BLaER1 treated with 17β-estradiol and CSF1 and Interleukin-3, amounts not matched to agents 10 nM and 100 nM (cell line): Measurements from ENCODE around the gene KCNJ11.
"Not testable (repeated sequence)": the region's sequence is repeated elsewhere in the genome, so short reads cannot be mapped to it uniquely, and the experiment has no call there.

Experiments used
- H3K27ac ChIP-seq, 11 experiments: shearing (Covaris generic); formaldehyde crosslinking; 2 replicates each; pipeline ENCODE4 v1.8.1; 2022
- H3K27me3 ChIP-seq, 11 experiments: shearing (Covaris generic); formaldehyde crosslinking; 2 replicates each; pipeline ENCODE4 v1.8.1; 2022
- H3K36me3 ChIP-seq, 11 experiments: shearing (Covaris generic); formaldehyde crosslinking; 2 replicates each; pipeline ENCODE4 v1.8.1; 2022
- H3K4me1 ChIP-seq, 10 experiments: shearing (Covaris generic); formaldehyde crosslinking; 2 replicates each; pipeline ENCODE4 v1.8.1; 2022
- H3K4me2 ChIP-seq, 11 experiments: shearing (Covaris generic); formaldehyde crosslinking; 2 replicates each; pipeline ENCODE4 v1.8.1; 2022
- H3K4me3 ChIP-seq, 10 experiments: shearing (Covaris generic); formaldehyde crosslinking; 2 replicates each; pipeline ENCODE4 v1.8.1; 2022
- H3K9ac ChIP-seq, 11 experiments: shearing (Covaris generic); formaldehyde crosslinking; 2 replicates each; pipeline ENCODE4 v1.8.1; 2022
- H3K9me3 ChIP-seq, 11 experiments: shearing (Covaris generic); formaldehyde crosslinking; replicated peaks in 1 of 11; 2 replicates each; pipeline ENCODE4 v1.8.1; 2022
- H4K20me1 ChIP-seq, 11 experiments: shearing (Covaris generic); formaldehyde crosslinking; 2 replicates each; pipeline ENCODE4 v1.8.1; 2022
- Cebpa-rat ChIP-seq, 11 experiments: shearing (Covaris generic); IDR thresholded peaks; 2 replicates each; pipeline ENCODE4 v1.8.1; 2022

Gene KCNJ11

GRCh38 chr11:17388609-17389210 is at the start of gene KCNJ11:
Gene KCNJ11, minus strand, starts transcription at chr11:17388659. Its CDS starts 568 bp downstream, at chr11:17388091.
- TF ChIP-seq Cebpa-rat (IDR thresholded peaks at IDR 0.05): no peak
- no peaks in the 10 kb centered on the region for H3K36me3 ChIP-seq
- peak within 1 kb of the TSS; percentile 59 to 72 (median 64) for H3K4me3 ChIP-seq
- peak within 1 kb of the TSS in 7 of 11 experiments; percentile 24 to 69 (median 54); a peak in 10 of 22 replicates for H3K27ac ChIP-seq
- peak within 1 kb of the TSS; percentile 50 to 80 (median 69) for H3K9ac ChIP-seq
- peaks cover 2 to 74% (median 64%) of the 10 kb centered on the region in 10 experiments; a peak in 17 of 20 replicates for H3K4me1 ChIP-seq
- peak within 1 kb of the TSS; percentile 90 to 96 (median 92) for H3K4me2 ChIP-seq
- H3K27me3 ChIP-seq: peaks cover 0 to 14% (median 0%) of the 10 kb centered on the region in 11 experiments; a peak in 10 of 22 replicates
- peaks cover 0 to 16% (median 0%) of the 10 kb centered on the region in 11 experiments; a peak in 4 of 22 replicates for H4K20me1 ChIP-seq
- no peaks in the 10 kb centered on the region for H3K9me3 ChIP-seq

GRCh38 chr11:17437366-17437765 is 48.9 kb upstream of the KCNJ11 start:
- Histone ChIP-seq H3K9me3 (peaks cover 0 to 12% (median 11%) of the 10 kb centered on the region in 11 experiments; a peak in 15 of 22 replicates), H3K4me2 (peak overlapping the region in 10 of 11 experiments; percentile 12 to 89 (median 82); a peak in 16 of 22 replicates), H3K9ac (no peak overlapping the region), H3K4me1 (peaks cover 22 to 82% (median 72%) of the 10 kb centered on the region in 10 experiments), H3K27me3 (no peaks in the 10 kb centered on the region), H3K4me3 (no peak overlapping the region), H4K20me1 (no peaks in the 10 kb centered on the region), H3K27ac (peak overlapping the region in 2 of 11 experiments; percentile 5 to 22; a peak in 1 of 22 replicates), H3K36me3 (no peaks in the 10 kb centered on the region)
- no peak for TF ChIP-seq Cebpa-rat (IDR thresholded peaks at IDR 0.05)

GRCh38 chr11:17434108-17434507 is 45.6 kb upstream of the KCNJ11 start:
- TF ChIP-seq Cebpa-rat (IDR thresholded peaks at IDR 0.05): no peak
- no peaks in the 10 kb centered on the region for H3K36me3 ChIP-seq
- H3K27me3 ChIP-seq: no peaks in the 10 kb centered on the region
- H3K4me2 ChIP-seq: peak overlapping the region in 8 of 11 experiments; percentile 15 to 93 (median 87); a peak in 15 of 22 replicates
- H3K9me3 ChIP-seq: no peaks in the 10 kb centered on the region
- H3K4me3 ChIP-seq: no peak overlapping the region
- peaks cover 40 to 99% (median 90%) of the 10 kb centered on the region in 10 experiments for H3K4me1 ChIP-seq
- peak overlapping the region in 3 of 11 experiments; percentile 17 to 91 (median 89); a peak in 2 of 22 replicates for H3K27ac ChIP-seq
- no peak overlapping the region for H3K9ac ChIP-seq
- H4K20me1 ChIP-seq: no peaks in the 10 kb centered on the region

- no peaks in the 10 kb centered on the region for H3K9me3 ChIP-seq
- no peaks in the 10 kb centered on the region for H4K20me1 ChIP-seq
- H3K4me3 ChIP-seq: peak overlapping the region in 6 of 10 experiments; percentile 8 to 43 (median 36); a peak in 9 of 20 replicates
- no peaks in the 10 kb centered on the region for H3K27me3 ChIP-seq
- H3K4me2 ChIP-seq: peak overlapping the region; percentile 42 to 95 (median 84)
- peaks cover 27 to 99% (median 90%) of the 10 kb centered on the region in 10 experiments for H3K4me1 ChIP-seq
- H3K27ac ChIP-seq: peak overlapping the region in 7 of 11 experiments; percentile 64 to 95 (median 89); a peak in 14 of 22 replicates
- no peak for TF ChIP-seq Cebpa-rat (IDR thresholded peaks at IDR 0.05)
- H3K36me3 ChIP-seq: no peaks in the 10 kb centered on the region
- H3K9ac ChIP-seq: peak overlapping the region in 7 of 11 experiments; percentile 3 to 82 (median 79); a peak in 13 of 22 replicates
Observed at GRCh38 chr11:17432002-17432401, 43.5 kb upstream of the KCNJ11 start.

- H3K9ac ChIP-seq: peak overlapping the region in 8 of 11 experiments; percentile 21 to 82 (median 72); a peak in 15 of 22 replicates
- peaks cover 33 to 100% (median 95%) of the 10 kb centered on the region in 10 experiments for H3K4me1 ChIP-seq
- H3K9me3 ChIP-seq: no peaks in the 10 kb centered on the region
- peak overlapping the region in 6 of 10 experiments; percentile 5 to 36 (median 15); a peak in 8 of 20 replicates for H3K4me3 ChIP-seq
- H3K27ac ChIP-seq: peak overlapping the region in 8 of 11 experiments; percentile 35 to 95 (median 86); a peak in 16 of 22 replicates
- no peaks in the 10 kb centered on the region for H4K20me1 ChIP-seq
- TF ChIP-seq Cebpa-rat (IDR thresholded peaks at IDR 0.05): peak in 6 of 11 experiments; percentile 19 to 94 (median 73); a peak in 9 of 22 replicates
- H3K4me2 ChIP-seq: peak overlapping the region; percentile 45 to 95 (median 84)
- H3K27me3 ChIP-seq: no peaks in the 10 kb centered on the region
- H3K36me3 ChIP-seq: no peaks in the 10 kb centered on the region
Observed at GRCh38 chr11:17431139-17431538, 42.7 kb upstream of the KCNJ11 start.

- Histone ChIP-seq H3K4me1 (peaks cover 33 to 96% (median 95%) of the 10 kb centered on the region in 10 experiments), H3K9me3 (no peaks in the 10 kb centered on the region), H3K27ac (peak overlapping the region in 8 of 11 experiments; percentile 35 to 95 (median 86); a peak in 16 of 22 replicates), H3K9ac (peak overlapping the region in 8 of 11 experiments; percentile 21 to 82 (median 72); a peak in 15 of 22 replicates), H3K4me2 (peak overlapping the region; percentile 45 to 95 (median 84)), H3K36me3 (no peaks in the 10 kb centered on the region), H4K20me1 (no peaks in the 10 kb centered on the region), H3K27me3 (no peaks in the 10 kb centered on the region), H3K4me3 (peak overlapping the region in 4 of 10 experiments; percentile 5 to 36 (median 15); a peak in 3 of 20 replicates)
- TF ChIP-seq Cebpa-rat (IDR thresholded peaks at IDR 0.05): no peak
Observed at GRCh38 chr11:17430616-17431015, 42.2 kb upstream of the KCNJ11 start.

GRCh38 chr11:17428925-17429324 is 40.5 kb upstream of the KCNJ11 start:
- Histone ChIP-seq H3K9me3 (no peaks in the 10 kb centered on the region), H3K27me3 (no peaks in the 10 kb centered on the region), H3K27ac (peak overlapping the region in 6 of 11 experiments; percentile 77 to 95 (median 90); a peak in 11 of 22 replicates), H3K36me3 (no peaks in the 10 kb centered on the region), H3K4me1 (peaks cover 33 to 95% (median 90%) of the 10 kb centered on the region in 10 experiments), H3K9ac (no peak overlapping the region; a peak in 2 of 22 replicates), H3K4me2 (peak overlapping the region in 9 of 11 experiments; percentile 78 to 95 (median 90); a peak in 18 of 22 replicates), H3K4me3 (no peak overlapping the region), H4K20me1 (no peaks in the 10 kb centered on the region)
- no peak for TF ChIP-seq Cebpa-rat (IDR thresholded peaks at IDR 0.05)

- no peak overlapping the region for H3K4me3 ChIP-seq
- no peaks in the 10 kb centered on the region for H4K20me1 ChIP-seq
- H3K4me2 ChIP-seq: peak overlapping the region in 8 of 11 experiments; percentile 81 to 95 (median 90); a peak in 15 of 22 replicates
- no peaks in the 10 kb centered on the region for H3K9me3 ChIP-seq
- H3K27me3 ChIP-seq: no peaks in the 10 kb centered on the region
- no peak overlapping the region for H3K9ac ChIP-seq
- no peak for TF ChIP-seq Cebpa-rat (IDR thresholded peaks at IDR 0.05)
- peaks cover 33 to 94% (median 86%) of the 10 kb centered on the region in 10 experiments for H3K4me1 ChIP-seq
- H3K36me3 ChIP-seq: no peaks in the 10 kb centered on the region
- peak overlapping the region in 6 of 11 experiments; percentile 33 to 95 (median 90); a peak in 10 of 22 replicates for H3K27ac ChIP-seq
Observed at GRCh38 chr11:17428261-17428660, 39.8 kb upstream of the KCNJ11 start.

- H3K4me2 ChIP-seq: peak overlapping the region in 9 of 11 experiments; percentile 45 to 95 (median 90); a peak in 18 of 22 replicates
- not testable (repeated sequence) for H3K27me3 ChIP-seq, H4K20me1 ChIP-seq, H3K36me3 ChIP-seq, H3K4me3 ChIP-seq, H3K9me3 ChIP-seq
- H3K4me1 ChIP-seq: peaks cover 22 to 86% (median 75%) of the 10 kb centered on the region in 10 experiments
- peak overlapping the region in 6 of 11 experiments; percentile 45 to 95 (median 90); a peak in 12 of 22 replicates for H3K27ac ChIP-seq
- peak overlapping the region in 3 of 11 experiments; percentile 3 to 42 (median 38); a peak in 2 of 22 replicates for H3K9ac ChIP-seq
Observed at GRCh38 chr11:17426233-17426632, 37.8 kb upstream of the KCNJ11 start.
